Effector memory CD4-positive, alpha-beta T cell (primary cell): ENCODE measurements around the gene OR1M1.
"Not testable (repeated sequence)": the region's sequence is repeated elsewhere in the genome, so short reads cannot be mapped to it uniquely, and the experiment has no call there.

Source experiments
- DNase-seq, 3 donors: peaks; one replicate each; pipeline ENCODE4 v3.0.0-alpha.2; 2020
- H3K27ac ChIP-seq: 2 replicates; pipeline ENCODE4 v1.7.0; 2013; ENCODE audit warnings: mild to moderate bottlenecking, low read length, moderate library complexity; ENCODE audit not compliant: insufficient read depth, poor library complexity, severe bottlenecking
- H3K27me3 ChIP-seq: replicated peaks from 2 replicates; pipeline ENCODE4 v1.7.0; 2013; ENCODE audit warnings: mild to moderate bottlenecking, low read length; ENCODE audit not compliant: insufficient read depth, control insufficient read depth, poor library complexity, severe bottlenecking
- H3K36me3 ChIP-seq: 2 replicates; pipeline ENCODE4 v1.7.0; 2013; ENCODE audit warnings: mild to moderate bottlenecking, low read length, moderate library complexity; ENCODE audit not compliant: control insufficient read depth, insufficient read depth
- H3K4me1 ChIP-seq: 2 replicates; pipeline ENCODE4 v1.7.0; 2013; ENCODE audit warnings: low read length, mild to moderate bottlenecking; ENCODE audit not compliant: control insufficient read depth, insufficient read depth, poor library complexity, severe bottlenecking
- H3K4me3 ChIP-seq: 2 replicates; pipeline ENCODE4 v1.7.0; 2013; ENCODE audit warnings: low read length, low read depth, mild to moderate bottlenecking; ENCODE audit not compliant: insufficient read depth, poor library complexity, severe bottlenecking
- H3K9me3 ChIP-seq: 2 replicates; pipeline ENCODE4 v1.7.0; 2013; ENCODE audit warnings: mild to moderate bottlenecking, low read length, moderate library complexity; ENCODE audit not compliant: control insufficient read depth

OR1M1 gene

DNA sequence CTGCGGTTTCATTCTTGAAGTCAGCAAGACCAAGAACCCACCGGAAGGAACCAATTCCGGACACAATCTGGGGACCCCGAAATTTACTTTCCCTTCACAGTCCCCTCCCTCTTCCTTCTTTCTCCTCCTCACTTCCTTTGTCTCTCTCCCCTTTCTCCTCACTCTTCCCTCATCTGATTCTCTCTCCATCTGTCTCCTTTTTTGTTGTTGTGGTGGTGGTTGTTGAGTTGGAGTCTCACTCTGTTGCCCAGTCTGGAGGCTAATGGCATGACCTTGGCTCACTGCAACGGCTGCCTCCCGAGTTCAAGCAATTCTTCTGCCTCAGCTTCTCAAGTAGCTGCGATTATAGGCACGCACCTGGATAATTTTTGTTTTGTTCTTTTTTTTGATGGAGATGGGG lies 32.7 kb upstream of the OR1M1 start:
- DNase-seq, result no peak
- Histone ChIP-seq H3K9me3 (no peaks in the 10 kb centered on the region), H3K27me3 (no peaks in the 10 kb centered on the region), H3K4me1 (no peaks in the 10 kb centered on the region), H3K27ac (no peak overlapping the region), H3K4me3 (no peak overlapping the region), H3K36me3 (no peaks in the 10 kb centered on the region)

DNA sequence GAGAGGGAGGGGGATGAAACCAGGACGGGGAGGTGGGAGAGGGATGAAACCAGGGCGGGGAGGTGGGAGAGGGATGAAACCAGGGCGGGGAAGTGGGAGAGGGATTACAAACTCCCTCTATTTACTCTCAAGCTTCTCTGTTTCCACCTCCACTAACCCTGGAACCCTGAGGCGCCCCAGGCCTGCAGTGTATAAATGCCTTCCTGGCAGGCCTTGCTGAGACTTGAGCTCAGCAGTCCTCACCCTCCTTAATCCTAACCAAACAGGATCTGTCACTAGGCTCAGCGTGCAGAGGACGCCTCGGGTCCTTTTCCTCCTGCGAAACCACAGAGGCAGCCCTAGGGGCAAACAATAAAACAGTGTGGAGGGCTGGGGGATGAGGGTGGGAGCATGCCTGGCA lies 32.1 kb upstream of the OR1M1 start:
- Histone ChIP-seq H3K9me3 (no peaks in the 10 kb centered on the region), H3K27ac (no peak overlapping the region), H3K27me3 (no peaks in the 10 kb centered on the region), H3K4me1 (no peaks in the 10 kb centered on the region), H3K4me3 (no peak overlapping the region), H3K36me3 (no peaks in the 10 kb centered on the region)
- DNase-seq, result no peak

DNA sequence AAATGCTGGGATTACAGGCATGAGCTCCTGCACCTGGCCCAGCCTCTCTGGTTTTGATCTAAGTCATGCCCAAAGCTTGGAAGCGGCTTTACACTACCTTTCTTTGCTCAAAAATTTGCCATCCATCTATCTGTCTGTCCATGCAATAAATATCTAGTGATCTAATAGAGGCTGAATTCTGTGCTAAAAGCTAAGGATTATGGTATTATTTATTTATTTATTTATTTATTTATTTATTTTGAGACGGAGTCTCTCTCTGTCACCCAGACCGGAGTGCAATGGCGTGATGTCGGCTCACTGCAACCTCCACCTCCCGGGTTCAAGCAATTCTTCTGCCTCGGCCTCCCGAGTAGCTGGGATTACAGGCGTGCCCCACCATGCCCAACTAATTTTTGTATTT lies 30.7 kb upstream of the OR1M1 start:
- H3K36me3 ChIP-seq, H3K4me3 ChIP-seq, H3K27me3 ChIP-seq, H3K9me3 ChIP-seq, DNase-seq, H3K27ac ChIP-seq, H3K4me1 ChIP-seq: not testable (repeated sequence)

DNA sequence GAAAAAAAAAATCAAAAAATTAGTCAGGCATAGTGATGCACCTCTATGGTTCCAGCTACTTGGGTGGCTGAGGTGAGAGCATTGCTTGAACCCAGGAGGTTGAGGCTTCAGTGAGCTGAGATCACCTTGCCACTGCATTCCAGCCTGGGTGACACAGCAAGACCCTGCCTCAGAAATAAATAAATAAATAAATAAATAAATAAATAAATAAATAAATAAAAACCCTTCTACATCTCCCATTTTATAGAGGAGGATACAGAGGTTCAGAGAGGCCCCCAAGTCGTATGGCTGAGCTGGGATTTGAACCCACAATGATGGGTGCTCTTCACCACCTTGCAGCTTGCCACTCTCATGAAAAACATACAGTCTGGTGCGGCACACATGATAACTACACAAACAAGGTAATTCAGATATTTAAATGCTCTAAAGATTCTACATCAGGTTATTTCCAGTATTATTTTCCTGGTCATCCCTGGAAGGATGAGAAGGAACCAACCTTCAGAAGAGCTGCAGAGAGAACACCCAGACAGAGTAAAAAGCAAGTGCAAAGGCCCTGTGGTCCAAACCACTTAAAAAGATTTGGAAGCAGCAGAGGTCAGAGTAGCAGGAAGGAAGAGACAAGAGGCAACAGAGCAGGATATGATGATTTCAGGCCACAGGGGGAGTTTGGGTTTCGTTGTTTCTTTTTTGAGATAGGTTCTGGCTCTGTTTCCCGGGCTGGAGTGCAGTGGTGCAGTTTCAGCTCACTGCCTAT lies 29.2 kb upstream of the OR1M1 start:
- H3K4me3 ChIP-seq, result no peak overlapping the region
- H3K36me3 ChIP-seq, result no peaks in the 10 kb centered on the region
- no peaks in the 10 kb centered on the region for H3K9me3 ChIP-seq
- no peaks in the 10 kb centered on the region for H3K4me1 ChIP-seq
- DNase-seq, result no peak
- no peak overlapping the region for H3K27ac ChIP-seq
- no peaks in the 10 kb centered on the region for H3K27me3 ChIP-seq

DNA sequence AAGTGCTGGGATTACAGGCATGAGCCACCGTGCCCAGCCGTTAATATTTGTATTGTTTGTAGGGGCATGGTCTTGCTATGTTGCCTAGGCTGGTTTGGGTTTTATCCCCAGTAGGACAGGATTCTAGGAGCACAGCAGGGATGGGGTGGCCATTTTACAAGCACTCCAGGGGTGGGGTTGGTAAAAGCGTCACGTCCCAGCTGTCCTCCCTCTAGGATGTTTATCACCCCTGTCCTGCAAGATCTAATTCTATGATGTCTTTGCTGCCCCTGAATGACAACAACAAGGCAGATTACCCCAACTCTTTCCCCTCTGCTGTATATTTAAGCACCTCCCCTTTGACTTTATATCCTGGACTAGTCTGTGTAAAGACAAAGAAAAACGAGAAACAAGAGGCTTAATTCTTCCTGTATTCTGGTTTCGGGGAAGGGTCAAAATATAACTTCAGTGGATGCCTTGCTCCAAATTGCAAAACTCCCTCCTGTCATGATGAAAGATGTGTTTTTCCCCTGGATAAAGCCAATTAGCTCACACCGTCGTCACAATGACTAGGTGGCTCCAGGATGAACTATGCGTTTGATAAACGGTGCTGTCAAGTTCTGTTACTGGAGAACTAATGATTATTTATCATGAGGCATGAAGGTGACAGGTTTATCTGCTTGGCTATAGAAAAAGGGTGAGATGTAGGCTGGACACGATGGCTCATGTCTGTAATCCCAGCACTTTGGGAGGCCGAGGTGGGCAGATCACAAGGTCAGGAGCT lies 27.8 kb upstream of the OR1M1 start:
- DNase-seq, result no peak
- no peaks in the 10 kb centered on the region for H3K9me3 ChIP-seq
- H3K4me1 ChIP-seq, result no peaks in the 10 kb centered on the region
- no peaks in the 10 kb centered on the region for H3K27me3 ChIP-seq
- no peak overlapping the region for H3K27ac ChIP-seq
- H3K4me3 ChIP-seq, result no peak overlapping the region
- H3K36me3 ChIP-seq, result no peaks in the 10 kb centered on the region

DNA sequence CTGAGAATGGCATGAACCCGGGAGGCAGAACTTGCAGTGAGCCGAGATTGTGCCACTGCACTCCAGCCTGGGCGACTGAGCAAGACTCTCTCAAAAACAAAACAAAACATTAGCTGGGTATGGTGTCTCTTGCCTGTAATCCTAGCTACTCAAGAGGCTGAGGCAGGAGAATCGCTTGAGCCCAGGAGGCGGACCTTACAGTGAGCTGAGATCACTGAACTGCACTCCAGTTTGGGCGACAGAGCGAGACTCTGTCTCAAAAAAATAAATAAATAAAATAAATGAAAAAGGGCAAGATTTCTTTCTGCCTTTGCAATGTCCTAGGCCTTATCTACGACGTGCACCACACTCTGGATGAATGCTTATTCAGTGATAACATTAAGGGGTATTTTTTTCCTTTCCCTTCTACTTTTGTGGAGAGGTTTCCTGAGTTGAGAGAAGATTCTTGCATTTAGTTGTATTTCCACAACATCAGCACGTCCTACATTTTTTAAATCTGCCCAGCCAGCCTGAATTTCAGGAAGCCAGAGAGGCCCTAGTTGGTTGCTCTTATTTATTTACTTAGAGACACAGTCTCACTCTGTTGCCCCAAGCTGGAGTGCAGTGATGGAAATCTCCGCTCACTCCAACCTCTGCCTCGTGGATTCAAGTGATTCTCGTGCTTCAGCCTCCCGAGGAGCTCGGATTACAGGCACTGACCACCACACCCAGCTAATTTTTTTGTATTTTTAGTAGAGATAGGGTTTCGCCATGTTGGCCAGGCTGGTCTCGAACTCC lies 26.1 kb upstream of the OR1M1 start:
- Histone ChIP-seq H3K4me1 (no peaks in the 10 kb centered on the region), H3K27ac (no peak overlapping the region), H3K4me3 (no peak overlapping the region), H3K27me3 (no peaks in the 10 kb centered on the region), H3K36me3 (no peaks in the 10 kb centered on the region), H3K9me3 (no peaks in the 10 kb centered on the region)
- no peak for DNase-seq

DNA sequence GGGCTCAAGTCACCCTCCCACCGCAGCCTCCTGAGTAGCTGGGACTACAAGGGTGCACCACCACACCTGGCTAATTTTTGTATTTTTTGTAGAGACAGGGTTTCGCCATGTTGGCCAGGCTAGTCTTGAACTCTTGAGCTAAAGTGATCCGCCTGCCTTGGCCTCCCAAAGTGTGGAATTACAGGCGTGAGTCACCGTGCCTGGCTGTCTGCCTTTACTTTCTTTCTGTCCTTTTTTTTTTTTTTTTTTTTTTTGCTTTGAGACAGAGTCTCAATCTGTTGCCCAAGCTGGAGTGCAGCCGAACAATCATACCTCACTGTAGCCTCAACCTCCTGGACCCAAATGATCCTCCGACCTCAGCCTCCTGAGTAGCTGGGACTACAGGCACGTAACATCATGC lies 25.0 kb upstream of the OR1M1 start:
- no peak for DNase-seq
- Histone ChIP-seq H3K27me3 (no peaks in the 10 kb centered on the region), H3K36me3 (no peaks in the 10 kb centered on the region), H3K9me3 (no peaks in the 10 kb centered on the region), H3K4me1 (no peaks in the 10 kb centered on the region), H3K4me3 (no peak overlapping the region), H3K27ac (no peak overlapping the region)

DNA sequence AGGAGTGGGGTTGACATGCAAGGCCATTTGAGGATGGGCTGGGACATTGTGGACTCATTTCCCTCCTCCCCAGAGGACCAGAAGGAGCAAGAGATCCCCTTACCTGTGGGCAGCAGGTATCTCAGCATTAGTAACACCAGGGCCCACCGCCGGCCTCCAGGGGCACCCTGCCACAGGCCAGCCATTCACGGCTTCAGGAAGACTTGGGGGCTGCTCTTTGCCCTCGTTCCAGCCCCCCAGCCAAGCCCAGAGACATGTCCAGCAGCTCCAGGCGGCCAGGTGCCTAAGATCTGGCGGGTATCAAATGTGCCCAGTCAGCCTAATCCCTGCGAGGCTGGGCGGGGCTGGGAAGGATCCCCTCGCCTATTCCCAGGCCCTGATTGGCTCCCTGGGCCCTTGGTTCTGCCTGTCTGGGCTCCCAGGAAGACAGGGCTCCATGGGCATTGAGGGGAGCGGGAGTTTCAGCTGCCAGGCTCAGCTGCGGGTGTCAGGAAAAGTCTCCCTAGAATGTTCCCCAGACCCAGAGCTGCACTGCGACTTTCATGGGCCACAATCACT lies 21.3 kb upstream of the OR1M1 start:
- H3K36me3 ChIP-seq, result no peaks in the 10 kb centered on the region
- no peaks in the 10 kb centered on the region for H3K9me3 ChIP-seq
- no peaks in the 10 kb centered on the region for H3K4me1 ChIP-seq
- no peak for DNase-seq
- H3K4me3 ChIP-seq, result no peak overlapping the region
- H3K27ac ChIP-seq, result no peak overlapping the region
- H3K27me3 ChIP-seq, result no peaks in the 10 kb centered on the region

DNA sequence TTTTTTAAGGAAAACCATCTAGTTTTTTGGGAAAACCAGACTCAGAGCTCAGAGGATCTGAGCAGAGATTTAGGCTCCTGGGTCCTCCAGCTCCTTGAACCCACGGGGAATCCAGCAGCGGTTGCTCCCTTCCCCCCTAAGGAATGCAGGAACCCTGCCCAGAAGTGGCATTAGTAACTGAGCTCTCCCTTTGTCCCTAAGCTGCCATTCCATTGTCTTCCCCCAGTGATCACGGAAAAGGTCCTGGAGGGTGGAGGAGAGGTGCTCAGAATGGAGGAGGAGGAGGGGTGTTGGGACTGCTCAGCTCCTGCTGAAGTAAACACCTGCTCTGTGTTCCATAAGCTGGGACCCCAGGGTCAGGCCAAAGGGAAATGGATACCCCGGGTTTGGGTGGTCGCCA lies 16.8 kb upstream of the OR1M1 start:
- H3K4me3 ChIP-seq, result no peak overlapping the region
- no peaks in the 10 kb centered on the region for H3K4me1 ChIP-seq
- no peaks in the 10 kb centered on the region for H3K9me3 ChIP-seq
- H3K27me3 ChIP-seq, result no peaks in the 10 kb centered on the region
- no peaks in the 10 kb centered on the region for H3K36me3 ChIP-seq
- DNase-seq, result no peak
- no peak overlapping the region for H3K27ac ChIP-seq

DNA sequence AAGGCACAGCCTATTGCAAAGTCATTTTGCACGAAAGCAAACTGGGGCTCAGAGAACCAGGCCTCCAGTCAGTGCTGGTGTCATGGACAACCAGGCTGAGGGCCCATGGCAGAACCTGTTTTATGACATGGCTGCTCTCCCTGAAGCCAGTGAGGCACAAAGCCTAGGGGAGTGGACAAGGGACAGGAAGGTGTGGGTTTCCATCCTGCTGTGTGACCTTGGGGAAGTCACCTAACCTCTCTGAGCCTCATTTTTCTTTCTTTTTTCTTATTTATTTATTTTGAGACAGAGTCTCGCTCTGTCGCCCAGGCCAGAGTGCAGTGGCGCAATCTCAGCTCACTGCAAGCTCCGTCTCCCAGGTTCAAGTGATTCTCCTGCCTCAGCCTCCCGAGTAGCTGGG lies 15.1 kb upstream of the OR1M1 start:
- not testable (repeated sequence) for DNase-seq, H3K4me3 ChIP-seq, H3K36me3 ChIP-seq, H3K27ac ChIP-seq, H3K9me3 ChIP-seq, H3K27me3 ChIP-seq, H3K4me1 ChIP-seq
